GM11168 (cell line): ENCODE data around the gene FATE1.
"Not testable (repeated sequence)": the region's sequence is repeated elsewhere in the genome, so short reads cannot be mapped to it uniquely, and the experiment has no call there.

Experiments
- in situ Hi-C: fragments of 300-500 bp; cut with MboI; formaldehyde crosslinking; loops from one replicate; pipeline ENCODE4 v1.12.0; 2022; ENCODE audit warnings: low sequenced_read_pairs; ENCODE audit not compliant: unreplicated experiment

FATE1 gene

GRCh38 chrX:151715752-151716151 lies at the start of gene FATE1:
TSS of gene FATE1 (plus strand) at chrX:151716035. CDS start at chrX:151716120, 85 bp downstream.
- in situ Hi-C loops, result no loop called here

GRCh38 chrX:151675121-151675746 lies 40.6 kb upstream of the FATE1 start:
- in situ Hi-C loops, result loop anchor here (10.0 kb wide), 1 partner anchor 540 kb away; no protein-coding TSS in a partner anchor

GRCh38 chrX:151676196-151676595 lies 39.6 kb upstream of the FATE1 start:
- in situ Hi-C loops, result loop anchor here (10.0 kb wide), 1 partner anchor 541 kb away; no protein-coding TSS in a partner anchor

GRCh38 chrX:151679798-151680402 lies 35.9 kb upstream of the FATE1 start:
- in situ Hi-C loops, result loop anchor here (10.0 kb wide), 2 partner anchors 525 to 545 kb away; no protein-coding TSS in a partner anchor

GRCh38 chrX:151680805-151681204 lies 35.0 kb upstream of the FATE1 start:
- in situ Hi-C loops, result loop anchor here (10.0 kb wide), 1 partner anchor 526 kb away; no protein-coding TSS in a partner anchor

GRCh38 chrX:151687635-151688034 lies 28.2 kb upstream of the FATE1 start:
- in situ Hi-C loops, result loop anchor here (10.0 kb wide), 1 partner anchor 533 kb away; no protein-coding TSS in a partner anchor

GRCh38 chrX:151688695-151689094 lies 27.1 kb upstream of the FATE1 start:
- in situ Hi-C loops, result loop anchor here (10.0 kb wide), 1 partner anchor 534 kb away; no protein-coding TSS in a partner anchor

GRCh38 chrX:151692825-151693224 lies 23.0 kb upstream of the FATE1 start:
- in situ Hi-C loops, result no loop called here

GRCh38 chrX:151694121-151694520 lies 21.7 kb upstream of the FATE1 start:
- in situ Hi-C loops, result no loop called here

GRCh38 chrX:151694661-151695582 lies 20.9 kb upstream of the FATE1 start, which contains the start of gene PRRG3:
TSS of gene PRRG3 (plus strand) at chrX:151695458. CDS start at chrX:151698815, 3,357 bp downstream.
- in situ Hi-C loops, result no loop called here

- in situ Hi-C loops, result no loop called here
Observed at GRCh38 chrX:151695583-151696340, 20.1 kb upstream of the FATE1 start.

- in situ Hi-C loops, result not testable (repeated sequence)
Observed at GRCh38 chrX:151697082-151697481, 18.8 kb upstream of the FATE1 start.

GRCh38 chrX:151697522-151697921 lies 18.3 kb upstream of the FATE1 start:
- in situ Hi-C loops, result no loop called here

GRCh38 chrX:151698485-151698884 lies 17.4 kb upstream of the FATE1 start:
- in situ Hi-C loops, result no loop called here

- in situ Hi-C loops, result no loop called here
Observed at GRCh38 chrX:151699746-151700145, 16.1 kb upstream of the FATE1 start.

GRCh38 chrX:151700581-151700980 lies 15.3 kb upstream of the FATE1 start:
- in situ Hi-C loops, result no loop called here

- in situ Hi-C loops, result no loop called here
Observed at GRCh38 chrX:151701071-151701470, 14.8 kb upstream of the FATE1 start.

- in situ Hi-C loops, result no loop called here
Observed at GRCh38 chrX:151701531-151701930, 14.3 kb upstream of the FATE1 start.

GRCh38 chrX:151702026-151702714 lies 13.7 kb upstream of the FATE1 start:
- in situ Hi-C loops, result no loop called here
